CD4-positive, alpha-beta T cell treated with Interleukin-21 for 1 hour (primary cell): ENCODE data around the gene IRF2.
A peak's percentile ranks its signal among the peaks of the same experiment; 100 is the strongest.
"Not testable (repeated sequence)": the region's sequence is repeated elsewhere in the genome, so short reads cannot be mapped to it uniquely, and the experiment has no call there.

Experiments
- DNase-seq: peaks from one replicate; pipeline ENCODE4 v3.0.0-alpha.2; 2020

Gene IRF2

DNA sequence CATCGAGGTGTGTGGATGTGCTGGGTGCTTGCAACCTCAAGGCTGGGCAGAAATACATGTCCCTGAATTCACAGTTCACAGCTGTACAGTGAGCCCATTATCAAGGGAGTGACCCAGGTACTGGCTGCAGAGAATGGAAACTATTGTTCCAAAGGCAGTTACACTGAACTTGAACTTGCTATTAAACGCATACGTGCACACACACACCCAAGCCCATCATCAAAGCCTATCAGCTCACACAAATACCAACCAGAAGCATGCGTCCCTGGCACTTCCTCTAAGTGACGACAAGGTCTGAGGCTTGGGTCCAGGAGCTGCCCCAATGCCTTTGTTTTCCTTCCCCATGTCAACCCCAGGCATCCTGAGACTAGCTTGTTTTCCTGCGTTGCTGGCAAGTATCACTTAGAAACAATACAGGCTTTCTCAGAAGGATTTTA lies 88.6 kb downstream of the IRF2 start:
- no peak for DNase-seq

DNA sequence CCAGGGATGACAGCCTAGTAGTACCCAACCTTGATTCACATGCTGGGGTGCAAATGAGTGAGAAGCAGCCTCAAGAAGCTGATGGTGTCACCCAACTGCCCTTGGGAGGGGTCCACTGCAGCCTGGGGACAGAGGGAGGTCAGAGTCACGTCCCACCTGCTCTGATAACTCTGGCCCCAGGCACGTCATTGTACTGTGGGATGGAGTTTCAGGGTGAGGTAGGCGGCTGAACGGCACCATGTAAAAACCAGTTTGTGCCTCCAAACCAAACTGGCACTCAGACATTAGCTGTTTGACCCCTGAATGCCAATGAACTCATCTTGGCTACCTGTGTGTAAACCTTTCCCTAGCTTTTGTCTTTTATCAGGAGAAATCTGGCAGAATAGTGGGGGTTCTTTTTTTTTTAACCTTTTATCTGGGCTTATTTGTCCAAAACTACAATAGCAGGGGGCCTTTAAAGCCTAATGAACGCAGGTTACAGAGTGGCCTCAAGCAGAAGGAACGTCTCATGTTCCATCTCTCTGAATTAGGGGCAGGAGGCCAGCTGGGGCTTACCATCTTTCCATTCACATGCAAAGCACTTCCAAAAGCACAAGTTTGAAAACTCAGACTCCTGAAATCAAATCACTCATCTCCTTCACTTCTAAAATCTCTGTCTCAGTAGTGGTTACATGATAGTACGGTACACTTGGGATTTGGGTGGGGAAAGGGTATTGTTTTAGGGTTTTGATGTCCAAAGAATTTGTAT lies 89.4 kb downstream of the IRF2 start:
- DNase-seq = no peak

DNA sequence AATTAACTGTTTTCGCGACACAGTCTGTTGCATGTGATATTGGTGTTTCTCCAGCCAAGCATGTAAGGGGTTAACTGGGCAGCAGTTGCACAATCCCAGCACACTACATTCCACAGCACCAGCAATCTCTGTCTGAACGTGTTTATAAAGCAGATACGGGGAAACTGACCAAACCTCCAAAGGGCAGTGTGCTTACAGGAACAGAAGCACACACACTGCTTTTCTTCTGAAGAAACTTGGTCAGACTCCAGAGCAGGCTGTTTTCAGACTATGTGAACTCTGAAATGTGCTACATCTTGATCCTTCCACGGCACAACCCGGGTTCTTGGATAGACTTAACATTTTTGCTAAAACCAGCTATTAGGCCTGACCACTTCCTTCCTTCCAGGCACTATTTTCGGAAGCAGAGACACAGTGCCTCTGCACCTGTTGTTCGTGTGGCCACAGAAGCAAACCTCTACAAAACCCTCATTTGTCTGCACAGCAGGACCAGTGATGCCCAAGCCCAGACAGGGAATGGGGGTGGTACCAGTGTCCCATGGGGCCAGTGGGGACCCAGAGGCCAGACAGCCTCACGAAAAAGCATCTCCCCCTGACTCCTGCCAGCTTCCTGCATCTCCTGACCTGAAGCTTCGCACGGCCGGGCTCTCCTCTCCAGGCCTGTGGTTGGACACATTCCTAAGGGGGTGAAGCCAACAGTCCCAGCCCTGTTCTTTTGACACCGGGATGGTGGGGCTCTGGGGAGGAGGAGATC lies 90.1 kb downstream of the IRF2 start:
- DNase-seq = peak; percentile 30

DNA sequence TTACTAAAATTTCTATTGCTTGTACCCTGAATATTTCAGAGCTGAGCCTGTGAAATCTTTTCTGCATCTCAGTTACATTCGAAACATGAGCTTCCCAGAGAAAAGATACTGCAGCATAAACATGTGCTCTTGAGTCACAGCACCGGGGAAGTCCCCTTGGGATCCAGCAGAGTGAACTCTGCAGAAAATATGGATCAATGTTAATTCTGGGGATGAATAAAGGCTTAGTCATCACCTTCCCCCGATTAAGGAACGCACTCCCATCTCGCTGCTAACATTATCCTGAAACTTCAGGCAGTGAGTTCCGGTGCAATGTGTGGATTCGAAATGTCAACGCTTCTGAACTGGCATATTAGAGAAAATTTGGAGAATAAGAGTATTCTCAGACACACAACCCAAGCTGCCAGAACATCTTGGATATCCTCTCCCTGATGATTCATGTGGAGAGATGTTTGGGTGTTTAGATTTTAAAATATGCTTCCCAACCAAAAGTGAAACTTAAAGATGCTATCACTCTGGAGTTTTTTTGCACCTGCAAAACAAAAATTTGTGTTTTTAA lies 90.8 kb downstream of the IRF2 start:
- no peak for DNase-seq

DNA sequence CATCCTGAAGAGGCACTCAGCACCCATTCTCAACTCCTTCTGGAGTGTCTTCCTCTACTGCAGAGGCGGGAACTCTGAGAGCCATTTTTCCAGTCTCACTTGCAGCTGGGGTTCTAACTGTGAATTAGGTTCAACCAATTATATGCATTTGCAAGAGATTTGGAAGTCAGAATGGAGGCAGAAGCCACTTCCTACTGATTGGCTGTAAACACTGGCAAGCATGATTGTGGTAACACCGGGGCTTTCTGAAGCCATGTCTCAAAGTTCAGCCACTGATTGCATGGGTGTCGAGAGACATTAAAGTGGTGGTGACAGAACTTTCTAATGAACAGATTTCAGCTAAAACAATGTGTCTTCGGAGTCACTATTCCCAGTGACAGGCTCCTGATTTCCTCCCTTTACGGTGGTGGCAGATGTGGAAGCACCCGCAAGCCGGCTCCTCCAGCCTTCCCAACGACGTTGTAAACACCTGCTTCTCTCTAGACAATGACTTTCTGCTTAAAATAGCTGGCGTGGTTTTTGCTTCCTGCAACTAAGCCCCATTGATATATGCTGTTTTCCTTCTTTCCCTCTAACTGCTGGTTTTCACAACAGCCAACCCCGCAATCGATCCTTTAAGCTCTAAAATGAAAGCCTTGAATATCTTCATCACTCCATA lies 92.0 kb downstream of the IRF2 start:
- no peak for DNase-seq

DNA sequence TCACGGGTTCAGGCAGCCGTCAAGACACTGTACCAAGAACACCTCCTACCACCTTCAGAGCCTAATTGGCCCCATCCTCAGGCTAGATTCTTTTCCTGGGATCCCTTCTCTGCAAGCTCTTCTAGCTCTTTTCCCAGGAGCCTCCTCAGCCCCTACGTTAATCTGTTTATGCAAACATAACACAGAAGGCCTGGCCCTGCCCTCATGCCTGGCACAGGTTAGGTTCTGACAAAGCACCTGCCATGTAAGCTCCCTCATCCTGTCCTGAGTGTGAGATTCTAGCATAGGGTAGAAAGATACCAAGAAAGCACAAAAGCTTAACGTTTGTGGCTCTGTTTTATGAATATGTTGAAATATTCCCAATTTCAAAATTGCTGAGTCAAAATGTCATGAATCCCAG lies 93.6 kb downstream of the IRF2 start:
- no peak for DNase-seq

DNA sequence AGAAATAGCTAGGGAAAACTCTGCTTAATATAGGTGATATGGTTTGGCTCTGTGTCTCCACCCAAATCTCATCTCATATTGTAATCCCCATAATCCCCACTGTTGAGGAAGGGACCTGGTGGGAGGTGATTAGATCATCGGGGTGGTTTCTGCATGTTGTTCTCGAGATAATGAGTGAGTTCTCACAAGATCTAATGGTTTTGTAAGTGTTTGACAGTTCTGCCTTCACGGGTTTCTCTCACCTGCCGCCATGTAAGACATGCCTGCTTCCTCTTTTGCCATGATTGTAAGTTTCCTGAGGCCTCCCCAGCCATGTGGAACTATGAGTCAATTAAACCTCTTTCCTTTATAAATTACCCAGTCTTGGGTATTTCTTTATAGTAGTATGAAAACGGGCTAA lies 94.1 kb downstream of the IRF2 start:
- not testable (repeated sequence) for DNase-seq

DNA sequence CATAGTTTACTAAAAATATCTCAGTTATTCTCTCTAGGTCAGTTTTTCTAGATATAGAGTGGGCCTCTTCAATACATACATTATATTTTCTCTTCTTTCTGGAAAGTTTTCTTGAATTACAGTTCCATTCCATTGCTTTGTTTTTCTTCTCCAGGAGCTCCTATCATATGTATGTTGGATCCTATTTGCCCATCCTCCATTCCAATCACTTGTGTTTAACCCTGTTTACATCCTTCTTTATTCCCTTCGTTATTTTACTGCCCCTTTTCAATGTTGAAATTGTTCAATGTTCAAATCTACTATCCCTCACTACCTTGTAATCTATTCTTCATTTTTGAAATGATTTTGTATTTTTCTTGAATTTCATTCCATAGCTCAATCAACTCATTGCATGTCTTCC lies 97.4 kb downstream of the IRF2 start:
- no peak for DNase-seq

DNA sequence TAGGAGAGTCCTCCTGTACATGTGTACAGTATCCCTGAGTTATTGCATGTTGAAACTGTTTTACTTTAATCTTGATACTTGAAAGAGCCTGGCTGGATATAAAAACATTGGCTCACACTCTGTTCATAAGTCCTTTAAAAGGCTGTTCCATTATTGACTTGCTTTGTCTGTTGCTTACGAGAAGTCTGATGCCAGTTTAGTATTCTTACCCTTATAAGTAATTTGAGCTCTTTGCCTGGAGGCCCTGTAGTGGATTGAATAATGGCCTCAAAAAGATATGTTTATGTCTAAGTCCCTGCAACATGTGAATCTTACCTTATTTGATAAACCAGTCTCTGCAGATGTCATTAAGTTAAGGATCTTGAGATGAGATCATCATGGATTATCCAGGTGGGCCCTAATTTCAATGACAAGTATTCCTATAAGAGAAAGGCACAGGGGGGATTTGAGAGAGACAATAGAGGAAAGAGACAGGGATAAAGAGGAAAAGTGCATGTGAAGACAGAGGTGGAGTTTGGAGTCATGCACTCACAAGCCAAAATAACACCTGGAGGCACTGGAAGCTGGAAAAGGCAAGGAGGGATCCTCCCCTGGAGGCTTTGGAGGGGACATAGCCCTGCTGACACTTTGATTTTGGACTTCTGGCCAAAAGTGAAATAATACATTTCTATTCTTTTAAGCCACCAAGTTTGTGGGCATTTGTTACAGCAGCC lies 98.1 kb downstream of the IRF2 start:
- no peak for DNase-seq

DNA sequence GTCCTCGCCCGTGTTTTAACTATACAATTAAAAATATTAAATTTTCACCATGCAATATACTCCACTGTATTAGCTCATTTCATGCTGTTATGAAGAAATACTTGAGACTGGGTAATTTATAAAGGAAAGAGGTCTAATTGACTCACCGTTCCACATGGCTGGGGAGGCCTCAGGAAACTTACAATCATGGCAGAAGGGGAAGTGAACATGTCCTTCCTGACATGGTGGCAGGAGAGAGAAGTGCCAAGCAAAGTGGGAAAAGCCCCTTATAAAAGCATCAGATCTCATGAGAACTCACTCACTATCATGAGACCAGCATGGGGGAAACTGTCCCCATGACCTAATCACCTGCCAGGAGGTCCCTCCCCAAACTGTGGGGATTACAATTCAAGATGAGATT lies 98.7 kb downstream of the IRF2 start:
- DNase-seq = not testable (repeated sequence)

DNA sequence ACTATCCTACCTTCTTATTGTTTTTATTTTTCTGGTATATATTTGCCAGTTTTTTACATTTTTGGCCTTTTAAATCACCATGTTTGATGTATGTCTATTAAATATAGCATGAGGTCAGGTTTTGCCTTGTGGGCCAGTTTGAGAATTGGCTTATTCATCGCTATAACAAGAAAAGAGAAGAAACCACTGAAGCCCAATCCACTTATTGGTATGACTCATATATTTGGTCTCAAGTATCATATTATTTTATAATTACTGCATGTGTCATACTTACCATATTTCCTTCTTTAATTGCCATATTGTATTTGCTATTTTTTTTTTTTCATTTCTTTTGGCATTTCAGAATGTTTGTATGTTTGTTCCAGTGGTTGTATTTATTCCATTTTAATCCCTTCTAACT lies 99.3 kb downstream of the IRF2 start:
- DNase-seq = no peak

DNA sequence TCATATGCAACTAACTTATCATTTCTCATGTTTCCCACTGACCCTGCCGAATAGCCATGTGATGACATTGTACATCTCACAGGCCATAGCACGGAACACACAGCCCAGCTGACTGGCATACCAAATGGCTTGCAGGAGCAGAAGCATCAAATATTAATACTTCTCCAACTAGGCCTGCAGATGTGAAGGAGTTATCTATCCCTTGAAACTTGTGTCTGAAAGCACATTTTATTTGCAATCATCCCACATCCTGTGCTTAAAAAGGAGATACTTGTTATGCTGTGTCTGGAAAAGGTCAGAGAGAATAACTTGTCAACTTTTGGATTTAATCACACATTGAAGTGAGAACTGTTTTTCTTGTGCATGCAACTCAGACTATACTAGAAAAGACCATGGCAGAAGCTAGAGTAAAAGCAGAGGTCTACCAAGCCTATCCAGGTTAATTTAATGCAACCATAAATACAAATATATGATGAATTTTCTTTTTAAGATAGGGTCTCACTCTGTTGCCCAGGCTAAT lies 100.4 kb downstream of the IRF2 start:
- no peak for DNase-seq

DNA sequence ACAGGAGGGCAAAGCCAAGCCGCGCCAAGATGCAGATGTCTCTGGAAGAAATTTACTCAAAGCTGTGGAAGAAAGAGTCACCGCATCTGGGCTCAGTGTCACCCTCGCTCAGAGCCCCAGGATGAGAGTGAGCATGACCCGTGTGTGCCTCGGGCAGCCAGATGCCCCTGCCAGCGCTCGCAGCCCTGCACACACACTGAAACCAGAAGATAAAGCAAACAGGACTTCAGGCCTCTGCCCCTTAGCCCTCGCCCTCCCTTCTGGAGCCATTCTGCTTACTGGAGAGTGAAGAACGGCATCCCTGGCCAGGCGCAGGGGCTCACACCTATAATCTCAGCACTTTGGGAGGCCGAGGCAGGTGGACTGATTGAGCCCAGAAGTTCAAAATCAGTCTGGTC lies 103.0 kb downstream of the IRF2 start:
- no peak for DNase-seq

DNA sequence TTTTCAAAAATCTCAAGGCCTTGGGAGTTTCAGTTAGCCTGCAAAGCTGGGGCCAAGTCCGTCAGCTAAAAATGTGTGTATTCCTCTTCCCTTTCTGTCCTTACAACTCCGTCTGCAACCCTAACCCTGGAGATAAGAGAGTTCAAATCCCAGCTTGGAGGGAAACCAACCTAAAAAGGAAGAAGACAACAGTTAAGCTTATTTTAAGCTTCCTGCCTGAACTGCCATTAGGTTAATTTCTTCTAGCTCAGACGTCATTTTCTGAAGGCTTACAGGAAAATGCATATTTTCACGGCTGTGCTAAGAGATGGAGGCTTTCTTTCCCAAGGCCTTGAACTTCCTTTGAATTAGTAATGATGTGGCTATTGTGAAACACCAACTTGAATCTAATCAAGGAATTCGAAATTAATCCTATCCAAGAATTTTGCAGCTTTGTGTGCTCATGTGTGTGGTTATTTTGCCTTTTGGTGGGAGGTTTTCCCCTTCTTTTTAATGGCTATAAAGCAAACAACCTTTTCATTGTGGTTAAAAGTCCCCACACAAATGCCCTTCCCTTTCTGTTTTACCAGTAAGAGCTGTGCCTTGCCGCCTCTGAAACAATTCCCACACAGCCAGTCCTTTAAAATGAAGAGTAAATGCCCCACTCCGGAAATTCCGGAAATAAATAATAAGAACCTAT lies 103.5 kb downstream of the IRF2 start:
- no peak for DNase-seq

DNA sequence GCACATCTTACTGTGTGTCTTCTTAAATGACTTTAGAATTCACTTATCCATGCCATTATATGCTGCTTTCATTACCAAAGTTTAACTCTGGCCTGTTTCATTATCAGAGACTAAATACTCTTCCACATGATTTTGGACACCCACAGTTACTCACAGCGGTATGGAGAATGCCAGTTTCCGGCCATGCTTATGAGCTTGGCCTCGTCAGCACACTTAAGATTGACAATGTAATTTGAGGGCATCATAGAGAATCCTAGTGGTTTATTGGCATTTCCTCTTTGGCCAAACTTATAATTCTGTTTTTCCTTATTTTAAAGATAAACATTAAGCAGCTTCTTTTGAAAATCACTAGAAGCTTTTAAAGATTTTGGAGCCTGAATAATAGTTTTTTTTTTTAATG lies 104.5 kb downstream of the IRF2 start:
- DNase-seq = no peak

DNA sequence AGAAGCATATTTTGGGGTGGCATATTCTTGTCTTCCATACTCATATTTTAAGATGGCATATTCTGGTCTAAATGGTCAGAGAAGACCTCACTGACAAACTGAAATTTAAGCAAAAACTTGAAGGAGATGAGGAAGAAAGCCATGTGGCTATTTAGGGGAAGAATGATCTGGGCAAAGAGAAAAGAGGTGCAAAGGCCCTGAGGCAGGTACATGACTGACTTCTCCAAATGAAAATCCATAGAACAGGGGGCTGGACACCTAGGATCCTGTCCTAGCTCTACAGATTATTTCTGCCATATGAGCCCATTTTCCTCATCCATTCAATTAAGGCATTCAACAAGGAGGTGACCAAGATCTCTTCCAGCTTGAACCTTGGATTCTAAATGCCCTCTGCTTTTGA lies 105.6 kb downstream of the IRF2 start:
- DNase-seq = no peak

DNA sequence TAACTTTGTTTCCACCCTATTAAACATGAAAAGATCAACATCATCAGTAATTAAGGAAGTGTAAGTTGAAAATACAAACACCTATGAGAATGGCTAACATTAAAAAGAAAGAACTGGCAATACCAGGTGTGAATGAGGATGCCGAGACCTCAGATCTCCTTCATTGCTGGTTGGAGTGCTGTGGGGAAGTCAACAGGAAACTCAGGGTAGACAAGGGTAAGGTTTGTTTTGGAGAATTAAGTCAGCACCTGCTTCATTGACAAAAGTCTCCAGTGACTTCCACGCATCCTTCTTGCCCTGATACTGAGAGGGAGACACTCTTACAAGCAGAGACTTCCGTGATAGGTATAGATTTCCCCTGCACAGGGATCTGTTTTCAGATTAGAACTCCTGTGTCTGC lies 106.1 kb downstream of the IRF2 start:
- no peak for DNase-seq

DNA sequence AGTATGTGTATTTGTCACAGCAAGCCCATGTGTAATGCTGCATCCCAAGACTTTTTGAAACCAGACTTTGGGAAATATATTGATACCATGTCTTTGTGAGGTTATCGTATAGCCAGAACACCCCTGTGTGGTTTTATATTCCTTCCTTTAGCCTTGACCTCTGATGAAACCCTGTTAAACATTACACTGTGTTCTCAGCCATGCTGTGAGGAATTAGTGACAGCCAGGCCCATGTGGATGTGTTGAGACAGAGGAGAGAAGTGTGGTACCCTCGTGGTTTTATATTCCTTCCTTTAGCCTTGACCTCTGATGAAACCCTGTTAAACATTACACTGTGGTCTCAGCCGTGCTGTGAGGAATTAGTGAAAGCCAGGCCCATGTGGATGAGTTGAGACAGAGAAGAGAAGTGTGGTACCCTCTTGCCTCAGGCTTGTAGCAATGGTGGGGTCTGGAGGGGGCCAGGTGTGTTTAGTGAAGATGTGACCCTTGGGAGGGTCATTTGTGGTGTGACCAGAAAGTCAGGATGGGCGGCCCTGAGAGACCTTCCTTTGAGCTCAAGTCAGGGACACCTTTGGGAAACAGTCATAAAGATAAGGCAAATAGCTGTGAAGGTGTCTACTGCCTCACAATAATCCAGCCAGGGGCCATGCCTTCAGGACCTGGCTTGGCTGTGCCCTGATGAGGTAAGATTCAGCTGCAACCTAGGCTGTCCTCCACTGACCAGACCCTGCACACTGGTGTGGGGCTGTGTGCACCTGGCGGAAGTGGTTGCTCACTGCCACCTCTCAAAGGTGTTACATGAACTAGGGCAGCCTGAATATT lies 110.0 kb downstream of the IRF2 start:
- DNase-seq = no peak

DNA sequence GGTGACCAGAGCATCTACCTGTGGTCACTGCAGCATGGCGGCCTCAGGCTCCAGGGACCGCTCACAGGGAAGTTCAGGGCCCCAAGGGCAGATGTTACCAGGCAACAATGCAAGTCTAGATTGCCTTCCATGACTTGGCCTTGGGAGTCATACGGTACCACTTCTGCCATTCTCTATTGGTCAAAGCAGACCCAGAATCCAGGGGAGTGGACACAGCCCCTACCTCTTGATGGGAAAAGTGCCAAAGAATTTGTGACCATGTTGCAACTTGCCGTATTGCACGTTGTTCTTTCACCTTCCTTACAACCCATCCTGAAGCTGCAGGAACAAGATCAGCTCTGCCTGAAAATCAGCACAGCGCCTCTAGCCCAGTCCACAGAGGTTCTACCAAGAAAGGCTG lies 111.1 kb downstream of the IRF2 start:
- no peak for DNase-seq

DNA sequence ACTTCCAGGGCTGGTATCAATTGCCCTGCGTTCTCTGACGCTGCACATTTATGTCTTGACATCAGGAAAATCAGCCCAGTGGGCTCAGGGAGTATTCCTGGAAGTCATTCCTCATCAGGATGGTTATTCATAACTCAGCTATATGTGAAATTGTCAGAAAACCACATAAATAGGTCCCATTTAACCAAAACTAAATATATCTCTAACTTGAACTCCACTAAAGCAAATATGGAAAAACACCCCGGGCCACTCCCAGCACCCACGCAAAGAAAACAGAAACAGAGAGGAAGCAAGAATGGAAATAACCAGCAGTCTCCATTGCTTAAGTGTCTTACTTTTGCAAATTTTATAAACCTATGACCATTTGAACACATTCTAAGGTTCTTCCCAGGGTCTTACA lies 112.0 kb downstream of the IRF2 start:
- no peak for DNase-seq

DNA sequence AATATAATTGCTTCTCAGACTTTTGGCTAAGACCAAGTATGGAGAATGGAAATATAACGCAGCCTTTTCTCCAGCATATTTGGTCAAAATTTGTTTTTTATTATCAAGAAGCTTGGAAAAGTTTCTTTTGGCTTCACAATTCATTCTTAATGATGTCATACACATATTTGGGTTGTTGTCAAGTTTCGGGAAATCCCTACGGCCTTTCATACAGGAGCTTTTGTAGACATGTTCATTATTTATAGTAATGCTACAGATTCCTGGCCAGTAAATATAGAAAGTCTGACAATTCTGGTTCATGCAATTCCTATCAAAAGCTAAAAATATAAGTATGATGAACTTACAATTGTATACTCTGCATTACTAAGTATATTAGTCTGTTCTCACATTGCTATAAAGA lies 112.9 kb downstream of the IRF2 start:
- no peak for DNase-seq
